Measurements from ENCODE around the gene PDGFB.

PDGFB gene

GRCh38 chr22:39239561-39240423, 5.0 kb downstream of the PDGFB start:
- Histone ChIP-seq H3K27ac (replicated peaks) (no peak overlapping the region), H3K4me3 (replicated peaks; ENCODE audit: insufficient read depth, low read length) (no peak overlapping the region), H3K27me3 (ENCODE audit: insufficient read depth, poor library complexity, severe bottlenecking) (peaks cover 83% of the 10 kb centered on the region)
- DNase-seq (ENCODE audit: low read depth in 1 of 2, low spot score in 1 of 2): no peak
- no peak for TF ChIP-seq REST (IDR thresholded peaks at IDR 0.05; ENCODE audit: insufficient replicate concordance, low read depth)
- TF ChIP-seq POLR2AphosphoS5 (IDR thresholded peaks at IDR 0.05; ENCODE audit: low read depth): no peak
- no peak for TF ChIP-seq GABPA (IDR thresholded peaks at IDR 0.05; ENCODE audit: low read depth)
- TF ChIP-seq SPI1 (IDR thresholded peaks at IDR 0.05; ENCODE audit: borderline replicate concordance, low read depth): no peak
- no peak for TF ChIP-seq CTCF (IDR thresholded peaks at IDR 0.05; ENCODE audit: insufficient read depth, low read length)

- TF ChIP-seq REST (IDR thresholded peaks at IDR 0.05; ENCODE audit: insufficient replicate concordance, low read depth) (no peak), CTCF (IDR thresholded peaks at IDR 0.05; ENCODE audit: insufficient read depth, low read length) (no peak), SPI1 (IDR thresholded peaks at IDR 0.05; ENCODE audit: borderline replicate concordance, low read depth) (no peak), GABPA (IDR thresholded peaks at IDR 0.05; ENCODE audit: low read depth) (no peak)
- no peak overlapping the region for H3K4me3 ChIP-seq (replicated peaks; ENCODE audit: insufficient read depth, low read length)
- H3K27me3 ChIP-seq (ENCODE audit: insufficient read depth, poor library complexity, severe bottlenecking): peaks cover 87% of the 10 kb centered on the region
- no peak overlapping the region for H3K27ac ChIP-seq (replicated peaks)
- DNase-seq (ENCODE audit: low read depth in 1 of 2, low spot score in 1 of 2): no peak
Measured at GRCh38 chr22:39238966-39239505, 5.7 kb downstream of the PDGFB start.

GRCh38 chr22:39238561-39238960, 6.2 kb downstream of the PDGFB start:
- Histone ChIP-seq H3K4me3 (replicated peaks; ENCODE audit: insufficient read depth, low read length) (no peak overlapping the region), H3K27me3 (ENCODE audit: insufficient read depth, poor library complexity, severe bottlenecking) (peaks cover 88% of the 10 kb centered on the region), H3K27ac (replicated peaks) (no peak overlapping the region)
- DNase-seq (ENCODE audit: low read depth in 1 of 2, low spot score in 1 of 2): no peak
- no peak for TF ChIP-seq POLR2AphosphoS5 (IDR thresholded peaks at IDR 0.05; ENCODE audit: low read depth)
- TF ChIP-seq SPI1 (IDR thresholded peaks at IDR 0.05; ENCODE audit: borderline replicate concordance, low read depth): no peak
- TF ChIP-seq GABPA (IDR thresholded peaks at IDR 0.05; ENCODE audit: low read depth): no peak
- TF ChIP-seq CTCF (IDR thresholded peaks at IDR 0.05; ENCODE audit: insufficient read depth, low read length): no peak
- no peak for TF ChIP-seq REST (IDR thresholded peaks at IDR 0.05; ENCODE audit: insufficient replicate concordance, low read depth)

All from HL-60 (cell line).